ENCODE measurements around the gene SRPK2. TPM values are rescaled to one million over a fixed set of nuclear protein-coding genes. Genes with fewer than 3 reads are reported as not detected.

Gene SRPK2
- total RNA-seq, 1 experiment from 2014 or later, result 54.4 TPM

DNA sequence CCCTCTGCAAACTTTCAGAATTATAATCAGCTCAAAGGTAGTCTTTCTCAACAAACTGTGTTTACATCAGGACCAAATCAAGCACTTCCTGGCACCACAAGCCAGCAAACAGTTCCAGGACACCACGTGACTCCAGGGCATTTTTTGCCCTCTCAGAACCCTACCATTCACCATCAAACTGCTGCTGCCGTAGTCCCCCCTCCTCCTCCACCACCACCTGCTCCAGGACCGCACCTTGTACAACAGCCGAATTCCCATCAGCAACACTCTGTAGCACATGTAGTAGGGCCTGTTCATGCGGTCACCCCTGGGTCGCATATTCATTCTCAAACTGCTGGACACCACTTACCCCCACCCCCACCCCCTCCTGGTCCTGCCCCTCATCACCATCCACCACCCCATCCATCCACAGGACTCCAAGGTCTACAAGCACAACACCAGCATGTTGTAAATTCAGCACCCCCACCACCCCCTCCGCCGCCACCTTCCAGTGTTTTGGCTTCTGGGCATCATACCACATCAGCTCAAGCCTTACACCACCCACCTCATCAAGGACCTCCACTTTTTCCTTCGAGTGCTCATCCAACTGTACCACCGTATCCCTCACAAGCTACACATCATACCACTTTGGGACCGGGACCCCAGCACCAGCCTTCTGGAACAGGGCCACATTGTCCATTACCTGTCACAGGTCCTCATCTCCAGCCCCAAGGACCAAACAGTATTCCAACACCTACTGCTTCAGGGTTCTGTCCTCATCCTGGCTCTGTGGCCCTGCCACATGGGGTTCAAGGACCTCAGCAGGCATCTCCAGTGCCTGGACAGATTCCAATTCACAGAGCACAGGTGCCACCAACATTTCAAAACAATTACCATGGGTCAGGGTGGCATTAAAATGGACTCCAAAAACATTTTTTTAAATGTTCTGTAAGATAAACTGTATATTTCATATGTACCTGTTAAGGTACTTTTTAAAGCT is 276.0 kb downstream of the SRPK2 start:
- POLR2A ChIA-PET, result interaction anchor here (0.6 to 0.7 kb wide), 2 partner anchors 105 to 154 kb away, joined by 3 read pairs; no protein-coding TSS in a partner anchor
- no peak overlapping the region for H3K4me3 Mint-ChIP-seq (ENCODE audit: unreplicated experiment)
- TSS peak; percentile 9 for BruUV-seq (replicated peaks)

DNA sequence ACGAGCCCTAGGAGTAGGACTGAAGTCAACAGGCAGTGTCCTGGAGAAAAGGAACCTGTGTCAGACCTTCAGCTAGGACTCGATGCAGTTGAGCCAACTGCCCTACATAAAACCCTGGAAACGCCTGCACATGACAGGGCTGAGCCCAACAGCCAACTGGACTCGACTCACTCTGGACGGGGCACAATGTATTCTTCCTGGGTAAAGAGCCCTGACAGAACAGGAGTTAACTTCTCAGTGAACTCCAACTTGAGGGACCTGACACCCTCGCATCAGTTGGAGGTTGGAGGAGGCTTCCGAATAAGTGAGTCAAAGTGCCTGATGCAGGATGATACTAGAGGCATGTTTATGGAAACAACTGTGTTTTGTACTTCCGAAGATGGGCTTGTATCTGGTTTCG is 281.3 kb downstream of the SRPK2 start:
- Mint-ChIP-seq H3K9me3 (ENCODE audit: unreplicated experiment) (no peaks in the 10 kb centered on the region), H3K27ac (ENCODE audit: low read depth, unreplicated experiment) (no peak overlapping the region), H3K4me3 (ENCODE audit: unreplicated experiment) (no peak overlapping the region), H3K27me3 (ENCODE audit: insufficient read depth, unreplicated experiment) (no peaks in the 10 kb centered on the region), H3K4me1 (ENCODE audit: insufficient read depth, unreplicated experiment) (no peaks in the 10 kb centered on the region), H3K36me3 (ENCODE audit: insufficient read depth, unreplicated experiment) (peaks cover 96% of the 10 kb centered on the region)
- ChIA-PET POLR2A (no interaction called here), CTCF (no interaction called here)
- TSS peak; percentile 21 for BruUV-seq (replicated peaks)
- TF ChIP-seq, protein P1, sequence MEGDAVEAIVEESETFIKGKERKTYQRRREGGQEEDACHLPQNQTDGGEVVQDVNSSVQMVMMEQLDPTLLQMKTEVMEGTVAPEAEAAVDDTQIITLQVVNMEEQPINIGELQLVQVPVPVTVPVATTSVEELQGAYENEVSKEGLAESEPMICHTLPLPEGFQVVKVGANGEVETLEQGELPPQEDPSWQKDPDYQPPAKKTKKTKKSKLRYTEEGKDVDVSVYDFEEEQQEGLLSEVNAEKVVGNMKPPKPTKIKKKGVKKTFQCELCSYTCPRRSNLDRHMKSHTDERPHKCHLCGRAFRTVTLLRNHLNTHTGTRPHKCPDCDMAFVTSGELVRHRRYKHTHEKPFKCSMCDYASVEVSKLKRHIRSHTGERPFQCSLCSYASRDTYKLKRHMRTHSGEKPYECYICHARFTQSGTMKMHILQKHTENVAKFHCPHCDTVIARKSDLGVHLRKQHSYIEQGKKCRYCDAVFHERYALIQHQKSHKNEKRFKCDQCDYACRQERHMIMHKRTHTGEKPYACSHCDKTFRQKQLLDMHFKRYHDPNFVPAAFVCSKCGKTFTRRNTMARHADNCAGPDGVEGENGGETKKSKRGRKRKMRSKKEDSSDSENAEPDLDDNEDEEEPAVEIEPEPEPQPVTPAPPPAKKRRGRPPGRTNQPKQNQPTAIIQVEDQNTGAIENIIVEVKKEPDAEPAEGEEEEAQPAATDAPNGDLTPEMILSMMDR (IDR thresholded peaks at IDR 0.05; ENCODE audit: unreplicated experiment), result no peak
- intact Hi-C loops (cut with micrococcal nuclease), result loop anchor here (10.0 kb wide), 1 partner anchor 227 kb away; no protein-coding TSS in a partner anchor
- DNase-seq (ENCODE audit: unreplicated experiment), result no peak

More for the DNA sequence above, 276.0 kb downstream of the SRPK2 start:
- H3K27me3 Mint-ChIP-seq (ENCODE audit: insufficient read depth, unreplicated experiment), result no peaks in the 10 kb centered on the region
- intact Hi-C loops (cut with micrococcal nuclease), result loop anchor here (5.0 kb wide), 1 partner anchor 315 kb away; no protein-coding TSS in a partner anchor
- CTCF ChIA-PET, result interaction anchor here (0.6 to 0.7 kb wide), 2 partner anchors 96 to 111 kb away, joined by 3 to 5 read pairs; no protein-coding TSS in a partner anchor
- peak overlapping the region; percentile 36 for H3K27ac Mint-ChIP-seq (ENCODE audit: low read depth, unreplicated experiment)
- H3K4me1 Mint-ChIP-seq (ENCODE audit: insufficient read depth, unreplicated experiment), result no peaks in the 10 kb centered on the region
- H3K9me3 Mint-ChIP-seq (ENCODE audit: unreplicated experiment), result no peaks in the 10 kb centered on the region
- TF ChIP-seq, protein P1 (IDR thresholded peaks at IDR 0.05; ENCODE audit: unreplicated experiment), result no peak
- no peak for DNase-seq (ENCODE audit: unreplicated experiment)
- peaks cover 85% of the 10 kb centered on the region for H3K36me3 Mint-ChIP-seq (ENCODE audit: insufficient read depth, unreplicated experiment)

DNA sequence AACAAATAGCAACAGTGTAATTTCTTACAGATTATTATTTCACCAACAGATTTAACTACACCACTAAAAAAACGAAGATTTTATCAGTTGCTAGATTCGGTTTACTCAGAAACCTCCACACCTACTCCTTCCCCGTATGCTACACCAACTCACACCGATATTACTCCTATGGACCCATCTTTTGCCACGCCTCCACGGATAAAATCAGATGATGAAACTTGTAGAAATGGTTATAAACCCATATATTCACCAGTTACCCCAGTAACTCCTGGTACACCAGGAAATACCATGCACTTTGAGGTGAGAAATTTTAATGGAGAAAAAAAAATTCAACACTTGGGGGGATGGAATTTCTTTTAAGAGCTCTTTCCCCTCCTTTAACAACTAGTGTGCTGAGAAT is 282.2 kb downstream of the SRPK2 start:
- ChIA-PET POLR2A (no interaction called here), CTCF (no interaction called here)
- intact Hi-C loops (cut with micrococcal nuclease), result loop anchor here (10.0 kb wide), 1 partner anchor 228 kb away; no protein-coding TSS in a partner anchor
- H3K4me3 Mint-ChIP-seq (ENCODE audit: unreplicated experiment), result no peak overlapping the region
- no peaks in the 10 kb centered on the region for H3K27me3 Mint-ChIP-seq (ENCODE audit: insufficient read depth, unreplicated experiment)
- H3K4me1 Mint-ChIP-seq (ENCODE audit: insufficient read depth, unreplicated experiment), result no peaks in the 10 kb centered on the region
- H3K36me3 Mint-ChIP-seq (ENCODE audit: insufficient read depth, unreplicated experiment), result peaks cover 86% of the 10 kb centered on the region
- no peaks in the 10 kb centered on the region for H3K9me3 Mint-ChIP-seq (ENCODE audit: unreplicated experiment)
- DNase-seq (ENCODE audit: unreplicated experiment), result no peak
- no TSS peak for BruUV-seq (replicated peaks)
- TF ChIP-seq, protein P1 (IDR thresholded peaks at IDR 0.05; ENCODE audit: unreplicated experiment), result no peak
- H3K27ac Mint-ChIP-seq (ENCODE audit: low read depth, unreplicated experiment), result no peak overlapping the region

DNA sequence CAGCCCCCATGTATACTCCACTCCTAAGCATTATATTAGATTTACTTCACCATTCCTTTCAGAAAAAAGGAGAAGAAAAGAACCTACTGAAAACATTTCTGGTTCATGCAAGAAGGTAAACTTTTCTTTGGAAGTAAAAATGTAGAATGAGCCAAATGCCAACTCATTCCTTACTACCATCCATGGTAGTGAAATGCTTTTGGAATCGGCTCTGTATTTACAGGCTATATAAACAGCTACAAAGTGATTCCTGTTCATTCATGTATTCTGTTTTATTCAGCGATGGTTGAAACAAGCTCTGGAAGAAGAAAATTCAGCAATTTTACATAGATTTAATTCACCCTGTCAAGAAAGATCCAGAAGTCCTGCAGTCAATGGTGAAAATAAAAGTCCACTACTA is 283.1 kb downstream of the SRPK2 start:
- TF ChIP-seq, protein P1 (IDR thresholded peaks at IDR 0.05; ENCODE audit: unreplicated experiment), result no peak
- ChIA-PET POLR2A (interaction anchor here (0.8 kb wide), 1 partner anchor 12 kb away, joined by 3 read pairs; no protein-coding TSS in a partner anchor), CTCF (interaction anchor here (0.5 kb wide), 1 partner anchor 15 kb away, joined by 3 read pairs; no protein-coding TSS in a partner anchor)
- no peak for DNase-seq (ENCODE audit: unreplicated experiment)
- Mint-ChIP-seq H3K27me3 (ENCODE audit: insufficient read depth, unreplicated experiment) (no peaks in the 10 kb centered on the region), H3K4me3 (ENCODE audit: unreplicated experiment) (no peak overlapping the region), H3K27ac (ENCODE audit: low read depth, unreplicated experiment) (no peak overlapping the region), H3K4me1 (ENCODE audit: insufficient read depth, unreplicated experiment) (no peaks in the 10 kb centered on the region), H3K36me3 (ENCODE audit: insufficient read depth, unreplicated experiment) (peaks cover 86% of the 10 kb centered on the region), H3K9me3 (ENCODE audit: unreplicated experiment) (no peaks in the 10 kb centered on the region)
- BruUV-seq (replicated peaks), result no TSS peak
- intact Hi-C loops (cut with micrococcal nuclease), result loop anchor here (10.0 kb wide), 1 partner anchor 229 kb away; no protein-coding TSS in a partner anchor

Measured in MCF 10A (cell line).